Omental fat pad (tissue), 4 donors: ENCODE measurements around the gene SPECC1L. TPM values are rescaled to one million over a fixed set of nuclear protein-coding genes. Genes with fewer than 3 reads are reported as not detected.

Source experiments
- ATAC-seq: fragments of 150-250 bp; one replicate; pipeline ENCODE4 v1.9.1; 2016; ENCODE audit warnings: mild to moderate bottlenecking, moderate library complexity; ENCODE audit not compliant: low FRiP score
- DNase-seq: peaks from one replicate; pipeline ENCODE4 v3.0.0-alpha.2; 2019; ENCODE audit warnings: low spot score
- total RNA-seq, 4 donors: library from RNA; depleted of rRNA; stranded (reverse); fragments of >200 nt; gene quantifications; one replicate each; pipeline ENCODE4 v1.1.0, GENCODE V29; 2016
- TF ChIP-seq, protein P1 (sequence below), 3 donors: fragments of 450-650 bp; IDR thresholded peaks; one replicate each; pipeline ENCODE4 v1.5.1; 2016 to 2017; ENCODE audit warnings: antibody characterized with exemption in 3 of 3, mild to moderate bottlenecking in 3 of 3, moderate library complexity in 2 of 3

SPECC1L gene
- total RNA-seq, 4 donors from 2014 or later = 31.3 to 44.9 (median 35.6) TPM

DNA sequence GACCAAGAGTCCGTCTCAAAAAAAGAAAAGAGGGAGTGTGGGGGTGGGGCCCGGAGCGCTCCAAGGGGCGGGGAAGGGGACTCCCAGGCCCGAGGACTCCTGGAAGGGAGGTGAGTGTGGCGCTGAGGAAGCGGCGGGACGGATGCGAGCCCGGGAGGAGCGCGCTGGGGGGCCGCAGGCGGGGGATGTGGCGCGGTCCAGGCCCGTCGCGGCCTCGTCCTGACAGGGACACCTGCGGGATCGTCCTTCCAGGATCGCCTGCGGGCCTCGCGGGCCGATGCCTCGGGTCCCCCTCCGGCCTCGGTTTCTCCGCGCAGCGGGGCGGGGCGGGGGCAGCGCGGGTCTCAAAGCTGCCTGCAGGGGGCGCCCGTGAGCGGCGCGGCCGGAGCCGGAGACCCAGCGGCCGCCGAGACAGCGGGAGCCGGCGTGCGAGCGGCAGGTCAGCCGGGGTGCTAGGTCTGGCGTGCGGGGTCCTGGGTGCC lies 152.9 kb downstream of the SPECC1L start:
- ATAC-seq (peak; percentile 62), DNase-seq (no peak)
- TF ChIP-seq, protein P1, sequence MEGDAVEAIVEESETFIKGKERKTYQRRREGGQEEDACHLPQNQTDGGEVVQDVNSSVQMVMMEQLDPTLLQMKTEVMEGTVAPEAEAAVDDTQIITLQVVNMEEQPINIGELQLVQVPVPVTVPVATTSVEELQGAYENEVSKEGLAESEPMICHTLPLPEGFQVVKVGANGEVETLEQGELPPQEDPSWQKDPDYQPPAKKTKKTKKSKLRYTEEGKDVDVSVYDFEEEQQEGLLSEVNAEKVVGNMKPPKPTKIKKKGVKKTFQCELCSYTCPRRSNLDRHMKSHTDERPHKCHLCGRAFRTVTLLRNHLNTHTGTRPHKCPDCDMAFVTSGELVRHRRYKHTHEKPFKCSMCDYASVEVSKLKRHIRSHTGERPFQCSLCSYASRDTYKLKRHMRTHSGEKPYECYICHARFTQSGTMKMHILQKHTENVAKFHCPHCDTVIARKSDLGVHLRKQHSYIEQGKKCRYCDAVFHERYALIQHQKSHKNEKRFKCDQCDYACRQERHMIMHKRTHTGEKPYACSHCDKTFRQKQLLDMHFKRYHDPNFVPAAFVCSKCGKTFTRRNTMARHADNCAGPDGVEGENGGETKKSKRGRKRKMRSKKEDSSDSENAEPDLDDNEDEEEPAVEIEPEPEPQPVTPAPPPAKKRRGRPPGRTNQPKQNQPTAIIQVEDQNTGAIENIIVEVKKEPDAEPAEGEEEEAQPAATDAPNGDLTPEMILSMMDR (IDR thresholded peaks at IDR 0.05) = peak in 1 of 3 donors; percentile 79

DNA sequence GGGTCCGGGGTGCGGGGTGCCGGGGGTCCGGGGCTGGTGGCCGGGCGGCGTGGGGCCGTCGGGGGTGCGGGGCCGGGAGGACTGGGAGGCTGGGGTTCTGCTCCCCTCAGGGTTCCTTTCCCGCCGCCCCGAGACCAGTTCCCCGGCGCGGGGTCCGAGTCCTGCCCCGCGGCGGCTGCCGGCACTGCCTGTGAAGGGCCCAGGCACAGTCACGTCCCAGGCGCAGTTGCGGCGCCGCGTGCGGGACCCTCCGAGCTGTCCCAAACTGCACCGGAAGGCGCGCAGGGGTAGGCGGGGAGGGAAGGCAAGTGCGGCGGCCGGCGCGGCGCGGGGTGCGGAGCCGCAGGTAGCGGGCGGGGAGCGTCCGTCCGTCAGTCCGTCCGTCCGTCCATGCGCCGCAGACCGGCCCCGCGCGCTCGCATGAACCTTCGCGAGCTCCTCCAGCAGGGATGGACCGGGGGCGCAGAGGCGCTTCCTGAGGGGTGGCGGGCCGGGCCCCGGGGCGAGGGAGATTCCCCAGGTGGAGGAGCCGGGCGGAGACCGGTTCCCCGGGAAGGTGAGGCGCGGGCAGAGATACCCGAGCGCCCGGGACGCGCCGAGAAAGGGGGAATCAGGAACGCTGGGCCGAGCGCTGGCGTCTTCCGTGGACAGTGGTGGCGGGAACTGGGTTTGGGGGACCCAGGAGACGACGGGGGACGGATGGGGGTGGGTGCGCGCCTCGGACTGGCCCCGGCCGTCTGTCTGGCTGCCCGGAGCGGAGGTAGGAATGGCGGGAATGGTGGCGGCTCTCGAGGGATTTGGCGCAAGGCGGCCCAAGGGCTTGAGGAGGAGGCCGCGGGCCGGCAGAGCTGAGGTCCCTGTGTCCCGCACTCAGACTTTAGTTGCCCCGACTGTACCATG lies 153.6 kb downstream of the SPECC1L start:
- no peak for DNase-seq
- TF ChIP-seq, protein P1 (IDR thresholded peaks at IDR 0.05) = no peak
- ATAC-seq = peak; percentile 31

DNA sequence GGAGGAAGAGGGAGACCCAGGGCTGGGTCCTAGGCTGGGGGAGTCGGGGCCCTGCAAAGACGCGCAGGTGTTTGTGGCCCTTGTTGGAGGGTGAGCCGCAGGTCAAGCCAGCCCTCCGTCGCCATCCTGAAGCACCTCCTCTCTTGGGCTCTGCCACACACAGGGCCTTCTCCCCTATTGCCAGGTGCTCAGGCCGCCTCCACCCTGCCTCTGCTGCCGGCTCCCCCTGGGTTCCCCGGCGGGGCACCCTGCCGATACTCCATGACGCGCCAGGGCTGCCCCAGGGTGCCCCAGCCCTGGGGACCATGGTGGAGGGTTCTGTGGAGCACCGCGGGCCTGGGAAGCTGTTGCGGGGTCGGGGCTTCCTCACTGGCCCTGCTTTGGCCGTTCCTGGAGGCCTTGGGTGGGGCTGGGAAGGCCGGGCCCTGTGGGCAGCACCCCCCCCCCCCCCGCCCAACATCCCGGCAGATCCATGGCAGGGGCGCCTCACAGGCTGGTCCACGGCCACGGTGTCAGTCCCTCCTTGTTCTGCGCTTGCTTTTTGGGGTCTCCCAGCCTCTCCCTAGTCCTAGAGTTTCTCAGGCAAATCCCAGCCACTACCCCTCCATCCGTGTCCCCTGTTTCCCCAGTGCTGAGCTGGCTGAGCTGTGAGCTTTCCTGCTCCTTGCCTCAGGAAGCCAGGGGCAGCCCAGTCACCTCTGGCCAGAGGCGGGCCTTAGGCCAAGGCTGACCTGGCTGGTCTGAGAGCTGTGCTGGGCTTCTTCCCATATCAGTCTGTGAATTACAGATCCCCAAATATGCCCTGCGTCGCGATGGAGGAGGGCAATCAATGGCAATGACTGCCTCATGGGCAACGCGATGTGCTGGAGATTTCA lies 154.5 kb downstream of the SPECC1L start:
- DNase-seq (no peak), ATAC-seq (no peak)
- TF ChIP-seq, protein P1 (IDR thresholded peaks at IDR 0.05) = no peak

DNA sequence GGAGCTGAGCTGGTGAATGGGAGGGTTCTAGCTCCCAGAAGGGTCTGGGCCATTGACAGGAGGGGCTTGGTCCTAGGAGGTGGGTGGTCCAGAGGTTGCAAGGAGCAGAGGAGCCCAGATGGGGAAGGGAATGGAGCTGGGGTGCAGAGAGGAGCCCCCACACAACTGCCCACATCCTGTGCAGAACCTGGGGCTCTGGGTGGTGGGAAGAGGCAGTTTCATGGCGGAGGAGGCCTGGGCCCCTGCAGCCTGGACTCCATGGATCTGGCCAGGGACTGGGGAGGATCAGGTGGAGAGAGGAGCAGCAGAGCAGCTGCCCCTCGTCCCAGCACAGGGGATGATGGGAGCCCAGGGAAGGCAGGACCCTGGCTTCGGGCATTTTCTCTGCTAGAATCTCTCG lies 155.8 kb downstream of the SPECC1L start:
- DNase-seq = no peak
- TF ChIP-seq, protein P1 (IDR thresholded peaks at IDR 0.05) = no peak
- ATAC-seq = no peak

DNA sequence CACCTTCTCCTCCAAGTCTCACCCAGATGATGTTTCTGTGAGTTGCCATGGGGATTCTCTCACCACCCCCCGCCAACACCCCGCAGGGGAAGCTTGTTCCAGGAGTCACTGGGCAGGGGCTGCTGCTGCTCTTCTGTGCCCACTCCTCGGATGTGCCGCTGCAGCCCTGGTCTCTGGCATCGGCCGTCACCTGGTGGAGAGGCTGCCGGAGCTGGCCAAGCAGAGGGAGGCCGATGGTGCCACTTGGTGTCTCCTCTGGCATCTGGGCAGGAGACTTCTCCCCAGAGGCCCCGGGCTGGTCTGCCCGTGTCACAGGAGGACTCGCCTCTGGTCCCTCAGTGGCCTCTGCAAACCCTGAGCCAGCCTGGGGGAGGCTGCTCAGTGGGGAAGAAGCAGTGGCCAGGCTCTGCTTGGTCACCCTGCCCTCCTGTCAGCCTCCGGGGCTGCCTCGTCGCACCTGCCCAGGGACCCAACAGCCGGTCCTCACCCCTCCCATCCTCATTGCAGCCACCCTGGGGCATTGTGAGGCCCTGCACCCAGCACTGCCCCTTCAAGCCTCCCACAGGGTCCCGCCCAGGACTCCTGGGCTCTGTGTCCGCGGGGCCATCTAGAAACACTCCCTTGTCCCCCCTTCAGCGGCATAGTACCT lies 156.3 kb downstream of the SPECC1L start:
- ATAC-seq (no peak), DNase-seq (no peak)
- TF ChIP-seq, protein P1 (IDR thresholded peaks at IDR 0.05) = no peak

DNA sequence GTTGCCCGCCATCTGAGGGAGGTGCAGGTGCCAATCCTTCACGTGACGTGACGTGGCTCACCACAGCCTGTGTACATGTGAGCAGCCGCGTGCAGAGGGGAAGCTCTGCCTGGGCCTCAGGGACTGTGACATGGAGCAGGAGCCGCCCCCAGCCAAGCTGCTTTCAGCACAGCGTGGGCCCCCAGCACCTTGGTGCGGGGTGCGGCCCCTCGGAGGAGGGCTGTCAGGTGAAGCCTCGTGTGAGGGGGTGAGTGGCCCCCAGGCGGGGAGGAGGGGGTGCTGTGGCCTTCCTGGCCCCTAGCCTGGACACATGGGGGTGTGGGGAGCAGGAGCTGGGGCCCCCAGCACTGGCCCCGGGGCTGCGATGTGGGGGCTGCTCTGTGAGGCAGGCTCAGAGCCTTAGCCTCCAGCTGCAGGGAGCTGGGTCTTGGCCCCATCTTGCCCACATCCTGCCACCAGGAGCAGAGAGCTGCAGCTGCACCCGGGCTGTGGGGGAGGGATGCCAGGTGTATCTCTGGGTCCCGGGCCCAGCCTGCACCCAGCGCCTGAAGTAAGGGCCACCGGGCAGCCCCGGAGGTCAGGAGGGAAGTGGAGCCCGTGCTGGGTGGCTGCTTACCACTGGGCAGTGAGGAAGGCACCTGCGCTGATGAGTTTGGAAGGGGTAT lies 157.0 kb downstream of the SPECC1L start, which contains the start of gene ADORA2A:
ADORA2A (plus strand) TSS at position 100 of the 665 bp plus-strand sequence. CDS start 5,806 bp downstream, outside the sequence.
- ATAC-seq = no peak
- no peak for DNase-seq
- TF ChIP-seq, protein P1 (IDR thresholded peaks at IDR 0.05) = no peak
